HG03354 (cell line): ENCODE measurements around the gene TRMT2A.

Experiments used
- ATAC-seq: cut with Tn5 transposase; IDR thresholded peaks from one replicate; pipeline ENCODE4 v1.9.1; 2021; ENCODE audit warnings: mild to moderate bottlenecking; ENCODE audit not compliant: unreplicated experiment, poor library complexity, severe bottlenecking

The TRMT2A gene

GRCh38 chr22:20090730-20091240 lies 26.2 kb downstream of the TRMT2A start:
- ATAC-seq = no peak

GRCh38 chr22:20089977-20090729 lies 26.9 kb downstream of the TRMT2A start:
- no peak for ATAC-seq

DNA sequence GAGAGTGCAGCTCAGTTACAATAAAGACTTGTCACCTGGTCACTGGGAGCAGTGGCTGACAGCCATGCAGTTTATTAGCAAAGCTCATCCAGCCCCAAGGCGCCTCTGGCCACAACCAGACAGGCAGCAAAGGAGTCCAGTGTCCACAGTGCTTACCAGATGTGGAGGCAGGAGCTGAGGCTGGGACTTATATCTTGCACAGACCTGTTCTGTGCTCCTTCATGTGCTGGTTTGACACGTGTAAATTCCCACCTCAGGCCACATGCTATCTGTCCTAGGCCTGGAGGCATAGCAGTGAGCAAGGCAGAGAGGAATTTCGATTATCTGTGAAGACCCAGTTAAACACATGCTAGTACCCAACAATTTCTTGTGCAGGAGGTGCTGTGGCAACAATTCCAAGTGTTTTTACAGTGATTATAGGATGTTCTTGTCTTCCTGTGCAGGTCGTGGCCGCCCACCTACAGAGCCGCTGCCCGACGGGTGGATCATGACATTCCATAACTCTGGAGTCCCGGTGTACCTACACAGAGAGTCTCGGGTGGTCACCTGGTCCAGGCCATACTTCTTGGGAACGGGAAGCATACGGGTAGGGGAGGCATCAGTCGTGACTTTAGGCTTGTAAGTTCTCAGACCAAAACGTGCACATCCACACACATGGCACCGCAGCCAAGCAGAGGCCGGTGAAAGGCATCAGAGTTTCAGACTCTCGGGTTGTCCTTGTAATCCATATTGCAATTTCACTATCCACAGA lies 27.6 kb downstream of the TRMT2A start:
- no peak for ATAC-seq

GRCh38 chr22:20088263-20088648 lies 28.8 kb downstream of the TRMT2A start:
- no peak for ATAC-seq

- ATAC-seq = no peak
Measured at GRCh38 chr22:20087319-20088262, 29.4 kb downstream of the TRMT2A start.

DNA sequence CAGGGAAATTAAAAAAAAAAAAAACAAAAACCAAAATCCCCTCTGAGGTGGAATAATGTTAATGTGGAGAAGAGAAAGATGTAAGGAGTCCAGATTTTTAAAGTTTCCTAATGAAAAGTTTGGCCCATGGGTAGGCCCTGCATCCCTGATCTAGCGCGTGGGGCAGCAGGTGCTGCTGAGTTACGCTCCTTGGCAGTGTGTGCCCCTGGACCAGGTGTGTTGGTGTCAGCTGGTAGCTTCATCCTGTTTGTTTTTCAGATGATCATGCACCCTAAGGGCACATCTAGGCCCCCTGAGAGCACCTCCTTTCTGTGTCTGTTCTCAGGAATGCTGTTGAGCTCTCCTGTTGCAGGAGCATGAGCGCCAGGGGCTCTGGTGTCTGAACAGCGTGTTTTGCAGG lies 30.3 kb downstream of the TRMT2A start:
- ATAC-seq = no peak

- no peak for ATAC-seq
Measured at GRCh38 chr22:20086101-20086599, 30.9 kb downstream of the TRMT2A start.

GRCh38 chr22:20085651-20086050 lies 31.4 kb downstream of the TRMT2A start:
- ATAC-seq = no peak

DNA sequence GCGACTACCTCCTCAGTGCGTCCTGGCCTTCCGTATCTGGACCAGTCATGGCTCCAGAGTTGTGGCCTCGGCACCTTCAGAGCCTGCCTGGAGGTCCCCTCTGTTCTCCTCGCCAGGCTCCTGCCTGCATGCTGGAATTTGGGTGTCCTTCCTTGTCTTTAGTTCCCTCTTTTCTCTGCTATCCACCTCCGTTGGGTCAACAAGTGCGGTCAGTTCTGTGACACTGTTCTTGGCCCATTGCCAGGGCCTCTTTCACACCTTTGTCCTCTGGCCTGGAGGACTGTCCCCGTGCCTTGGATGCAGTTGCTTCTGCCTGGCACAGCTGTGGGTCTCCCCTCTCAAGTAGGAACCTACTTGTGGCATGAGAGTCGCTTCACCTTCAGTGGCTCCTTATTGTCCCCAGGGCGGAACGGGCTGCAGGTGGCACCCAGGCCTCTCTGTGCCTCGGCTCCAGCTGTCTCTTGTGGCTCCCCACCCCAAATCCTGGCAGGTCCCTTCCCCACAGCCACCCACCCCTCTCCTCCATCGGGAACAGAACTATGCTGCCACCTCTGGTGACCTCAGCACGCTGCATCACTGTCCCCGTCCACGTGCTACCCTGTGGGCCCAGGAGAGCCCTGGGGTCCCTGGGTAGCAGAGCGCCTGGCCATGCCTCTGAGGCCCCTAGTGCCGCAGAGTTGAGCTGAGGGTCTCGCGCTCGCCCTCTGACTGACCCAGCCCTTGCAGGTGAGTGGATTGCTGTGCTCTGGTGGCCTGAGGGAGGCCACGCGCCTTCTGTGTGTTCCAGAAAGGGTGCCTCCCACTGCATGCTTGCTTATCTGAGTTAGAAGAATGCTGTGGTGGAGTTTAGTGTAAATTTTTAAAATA lies 32.2 kb downstream of the TRMT2A start:
- ATAC-seq = no peak

- no peak for ATAC-seq
Measured at GRCh38 chr22:20083891-20084546, 33.0 kb downstream of the TRMT2A start.

DNA sequence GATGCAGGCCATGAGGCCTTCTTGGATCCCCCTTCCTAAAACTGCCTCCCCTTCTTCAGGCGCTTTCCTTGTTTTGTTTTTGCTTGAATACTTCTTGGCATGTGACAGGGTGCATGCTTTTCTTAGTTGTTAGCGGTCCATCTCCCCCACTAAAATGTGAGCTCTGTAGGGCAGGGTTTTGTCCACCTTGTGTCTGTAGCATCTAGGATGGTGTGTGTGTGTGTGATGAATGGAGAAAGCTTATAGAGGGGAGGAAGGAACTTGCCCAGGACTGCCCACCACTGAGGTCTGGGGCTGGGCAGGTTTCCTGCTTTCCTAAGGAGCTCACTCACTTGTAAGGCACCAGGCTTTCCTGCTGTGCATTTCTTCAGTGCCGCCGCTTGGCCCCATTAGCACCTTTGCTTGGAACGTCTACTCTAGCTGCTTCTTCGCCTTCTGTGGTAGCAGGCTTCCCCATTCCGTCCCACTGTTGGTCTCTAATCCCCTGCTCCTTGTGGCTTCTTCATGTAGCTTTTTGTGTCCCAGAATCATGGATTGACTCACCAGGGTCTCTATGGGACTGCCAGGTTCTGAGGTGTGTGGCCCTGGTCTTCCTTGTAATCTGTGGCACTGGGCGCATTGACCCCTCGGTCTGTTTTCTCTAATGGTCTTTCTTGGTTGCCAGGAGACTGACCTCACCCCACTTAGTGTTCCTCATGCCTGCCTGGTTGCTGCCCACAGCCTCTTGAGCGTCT lies 33.7 kb downstream of the TRMT2A start:
- ATAC-seq = no peak

GRCh38 chr22:20080776-20081654 lies 36.0 kb downstream of the TRMT2A start:
- ATAC-seq = no peak

DNA sequence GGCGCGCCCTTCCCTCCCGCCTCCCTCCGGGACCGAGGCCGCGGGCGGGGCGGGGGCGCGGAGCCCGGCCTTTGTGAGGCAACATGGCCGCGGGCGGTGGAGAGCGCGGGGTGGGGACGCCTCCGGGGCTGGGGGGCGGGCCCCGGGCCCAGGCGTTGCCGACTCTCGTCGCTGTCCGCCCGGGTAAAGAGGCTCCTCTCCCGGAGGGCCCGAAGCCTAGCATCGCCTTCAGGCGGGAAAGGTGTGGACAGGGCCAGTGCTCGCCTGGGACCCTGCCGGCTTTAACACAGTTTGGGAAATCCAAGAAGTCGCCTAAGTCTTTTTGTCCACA lies 36.6 kb downstream of the TRMT2A start:
- ATAC-seq = peak; percentile 72

GRCh38 chr22:20079745-20080444 lies 37.1 kb downstream of the TRMT2A start, which contains the start of gene DGCR8:
Gene DGCR8, plus strand, starts transcription at chr22:20080241. Its CDS starts 5,723 bp downstream, at chr22:20085964.
- ATAC-seq = peak; percentile 81

GRCh38 chr22:20076627-20077172 lies 40.3 kb downstream of the TRMT2A start:
- no peak for ATAC-seq

DNA sequence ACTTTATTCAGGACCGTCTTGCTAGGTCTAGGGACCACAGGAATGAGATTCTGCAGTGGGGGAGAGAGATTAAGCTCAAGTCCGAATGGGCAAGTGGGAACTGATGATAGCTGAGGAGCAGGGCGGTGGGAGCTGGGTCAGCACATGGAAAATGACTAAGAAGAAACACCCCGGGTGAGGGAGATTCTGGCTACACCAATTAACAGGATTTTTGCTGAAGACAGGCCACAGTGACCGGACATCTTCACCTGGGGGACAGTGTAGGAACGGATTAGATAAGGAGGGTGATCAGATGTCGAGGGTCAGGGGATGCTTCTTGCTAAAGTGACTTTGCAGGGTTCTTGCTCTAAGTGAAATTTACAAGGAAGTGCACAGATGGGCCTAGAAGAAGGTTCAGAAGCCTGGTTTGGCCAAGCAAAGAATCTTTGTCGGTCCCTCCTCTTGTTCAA lies 45.5 kb downstream of the TRMT2A start:
- no peak for ATAC-seq
